ENCODE data around the gene RNF169.

DNA sequence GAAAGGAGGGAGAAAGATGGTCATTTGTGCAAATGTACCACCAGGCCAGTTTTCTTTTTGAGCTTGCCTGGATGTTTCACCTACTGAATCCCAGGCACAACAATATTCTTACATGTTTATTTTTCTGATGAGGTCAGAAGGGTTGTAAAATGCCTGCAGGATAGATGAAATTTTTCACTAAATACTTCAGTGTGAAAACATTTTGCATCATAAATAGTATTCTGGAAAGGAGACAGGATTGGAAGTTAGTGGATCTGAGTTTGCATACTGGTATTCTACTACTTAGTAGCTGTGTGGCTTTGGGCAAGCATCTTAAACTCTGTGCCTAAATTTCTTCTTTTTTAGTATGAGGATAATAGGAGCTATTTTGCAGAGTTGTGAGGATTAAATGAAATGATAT lies 24.8 kb downstream of the RNF169 start:
- TF ChIP-seq, protein P1, sequence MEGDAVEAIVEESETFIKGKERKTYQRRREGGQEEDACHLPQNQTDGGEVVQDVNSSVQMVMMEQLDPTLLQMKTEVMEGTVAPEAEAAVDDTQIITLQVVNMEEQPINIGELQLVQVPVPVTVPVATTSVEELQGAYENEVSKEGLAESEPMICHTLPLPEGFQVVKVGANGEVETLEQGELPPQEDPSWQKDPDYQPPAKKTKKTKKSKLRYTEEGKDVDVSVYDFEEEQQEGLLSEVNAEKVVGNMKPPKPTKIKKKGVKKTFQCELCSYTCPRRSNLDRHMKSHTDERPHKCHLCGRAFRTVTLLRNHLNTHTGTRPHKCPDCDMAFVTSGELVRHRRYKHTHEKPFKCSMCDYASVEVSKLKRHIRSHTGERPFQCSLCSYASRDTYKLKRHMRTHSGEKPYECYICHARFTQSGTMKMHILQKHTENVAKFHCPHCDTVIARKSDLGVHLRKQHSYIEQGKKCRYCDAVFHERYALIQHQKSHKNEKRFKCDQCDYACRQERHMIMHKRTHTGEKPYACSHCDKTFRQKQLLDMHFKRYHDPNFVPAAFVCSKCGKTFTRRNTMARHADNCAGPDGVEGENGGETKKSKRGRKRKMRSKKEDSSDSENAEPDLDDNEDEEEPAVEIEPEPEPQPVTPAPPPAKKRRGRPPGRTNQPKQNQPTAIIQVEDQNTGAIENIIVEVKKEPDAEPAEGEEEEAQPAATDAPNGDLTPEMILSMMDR (IDR thresholded peaks at IDR 0.05), result no peak
- no peak for TF ChIP-seq EZH2 (IDR thresholded peaks at IDR 0.05; ENCODE audit: borderline replicate concordance, insufficient read depth, low read depth, low read length, poor library complexity, severe bottlenecking)
